ENCODE measurements around the gene KATNIP. TPM values are rescaled to one million over a fixed set of nuclear protein-coding genes. Genes with fewer than 3 reads are reported as not detected.

KATNIP gene
- total RNA-seq, 1 donor from 2014 or later: 6.6 TPM

- Histone ChIP-seq H3K4me1 (peaks cover 0 to 7% of the 10 kb centered on the region in 2 donors), H3K27me3 (no peaks in the 10 kb centered on the region), H3K36me3 (no peaks in the 10 kb centered on the region), H3K4me3 (no peak overlapping the region), H3K27ac (no peak overlapping the region), H3K9me3 (no peaks in the 10 kb centered on the region)
- TF ChIP-seq CTCF (IDR thresholded peaks at IDR 0.05): no peak
- intact Hi-C loops (cut with DNase I): no loop called here
- no peak for DNase-seq (ENCODE audit: low spot score in 2 of 2)
Observed at GRCh38 chr16:27583634-27584033, 33.7 kb downstream of the KATNIP start.

GRCh38 chr16:27585200-27585599 lies 35.3 kb downstream of the KATNIP start:
- H3K36me3 ChIP-seq: no peaks in the 10 kb centered on the region
- H3K9me3 ChIP-seq: peaks cover 0 to 9% of the 10 kb centered on the region in 2 donors
- no peak overlapping the region for H3K4me3 ChIP-seq
- H3K4me1 ChIP-seq: no peaks in the 10 kb centered on the region
- intact Hi-C loops (cut with DNase I): no loop called here
- no peak for TF ChIP-seq CTCF (IDR thresholded peaks at IDR 0.05)
- no peak for DNase-seq (ENCODE audit: low spot score in 2 of 2)
- H3K27ac ChIP-seq: no peak overlapping the region
- no peaks in the 10 kb centered on the region for H3K27me3 ChIP-seq

- Histone ChIP-seq H3K9me3 (peaks cover 0 to 9% of the 10 kb centered on the region in 2 donors), H3K27ac (no peak overlapping the region), H3K36me3 (no peaks in the 10 kb centered on the region), H3K4me1 (no peaks in the 10 kb centered on the region), H3K4me3 (no peak overlapping the region), H3K27me3 (no peaks in the 10 kb centered on the region)
- DNase-seq (ENCODE audit: low spot score in 2 of 2): no peak
- no peak for TF ChIP-seq CTCF (IDR thresholded peaks at IDR 0.05)
- intact Hi-C loops (cut with DNase I): no loop called here
Observed at GRCh38 chr16:27586711-27587110, 36.8 kb downstream of the KATNIP start.

DNA sequence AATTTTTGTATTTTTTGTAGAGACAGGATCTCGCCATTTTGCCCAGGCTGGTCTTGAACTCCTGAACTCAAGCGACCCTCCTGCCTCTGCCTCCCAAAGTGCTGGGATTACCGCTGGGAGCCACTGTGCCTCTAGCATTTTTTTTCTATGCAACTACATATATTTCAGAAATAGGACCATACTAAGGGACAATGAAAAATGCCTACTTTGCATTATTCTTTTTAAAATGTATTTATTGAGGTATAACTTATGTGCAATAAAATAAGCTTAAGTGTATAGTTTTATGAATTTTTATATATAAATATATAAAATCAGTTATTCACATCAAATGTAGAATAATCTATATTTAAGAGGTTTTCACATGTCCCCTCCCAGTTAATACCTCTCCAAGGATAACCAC lies 38.1 kb downstream of the KATNIP start:
- Histone ChIP-seq H3K27me3 (no peaks in the 10 kb centered on the region), H3K4me1 (no peaks in the 10 kb centered on the region), H3K9me3 (peaks cover 0 to 9% of the 10 kb centered on the region in 2 donors), H3K27ac (no peak overlapping the region), H3K36me3 (no peaks in the 10 kb centered on the region), H3K4me3 (no peak overlapping the region)
- intact Hi-C loops (cut with DNase I): no loop called here
- TF ChIP-seq CTCF (IDR thresholded peaks at IDR 0.05): no peak
- DNase-seq (ENCODE audit: low spot score in 2 of 2): no peak

GRCh38 chr16:27591837-27592236 lies 41.9 kb downstream of the KATNIP start:
- peaks cover 0 to 9% of the 10 kb centered on the region in 2 donors for H3K9me3 ChIP-seq
- H3K4me3 ChIP-seq: no peak overlapping the region
- TF ChIP-seq CTCF (IDR thresholded peaks at IDR 0.05): no peak
- intact Hi-C loops (cut with DNase I): no loop called here
- no peak overlapping the region for H3K27ac ChIP-seq
- no peak for DNase-seq (ENCODE audit: low spot score in 2 of 2)
- H3K27me3 ChIP-seq: no peaks in the 10 kb centered on the region
- no peaks in the 10 kb centered on the region for H3K4me1 ChIP-seq
- no peaks in the 10 kb centered on the region for H3K36me3 ChIP-seq

DNA sequence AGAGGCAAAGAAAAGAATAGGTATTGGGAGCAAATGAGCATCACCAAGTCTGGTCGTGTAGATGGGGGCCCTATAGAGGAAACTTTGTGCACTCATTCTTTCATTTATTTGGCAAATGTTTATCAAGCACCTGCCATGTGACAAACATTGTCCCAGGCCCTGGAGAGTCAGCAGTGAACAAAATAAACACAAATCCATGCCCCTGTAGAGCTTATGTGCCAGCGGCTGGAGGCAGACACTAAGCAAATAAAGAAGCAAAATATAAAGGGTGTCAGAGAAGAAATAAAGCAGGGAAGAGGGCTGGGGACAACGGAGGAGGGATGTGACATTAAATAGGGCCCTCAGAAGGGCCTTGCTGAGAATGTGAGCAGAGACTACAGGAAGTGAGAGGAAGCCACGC lies 45.5 kb downstream of the KATNIP start:
- no peak for DNase-seq (ENCODE audit: low spot score in 2 of 2)
- intact Hi-C loops (cut with DNase I): no loop called here
- no peak overlapping the region for H3K4me3 ChIP-seq
- no peaks in the 10 kb centered on the region for H3K4me1 ChIP-seq
- H3K27ac ChIP-seq: no peak overlapping the region
- no peaks in the 10 kb centered on the region for H3K27me3 ChIP-seq
- no peak for TF ChIP-seq CTCF (IDR thresholded peaks at IDR 0.05)
- H3K36me3 ChIP-seq: no peaks in the 10 kb centered on the region
- no peaks in the 10 kb centered on the region for H3K9me3 ChIP-seq

Measured in ascending aorta (tissue), 2 donors.